Motor neuron (in vitro differentiated cells): ENCODE measurements around the gene SUMF2. TPM values are rescaled to one million over a fixed set of nuclear protein-coding genes. Genes with fewer than 3 reads are reported as not detected.
"Not testable (repeated sequence)": the region's sequence is repeated elsewhere in the genome, so short reads cannot be mapped to it uniquely, and the experiment has no call there.

Source experiments
- ATAC-seq, 8 experiments: fragments of 200-7000 bp; cut with Tn5 transposase; replicated peaks in 6 of 8; 2 replicates each; pipeline ENCODE4 v1.8.0; 2021; ENCODE audit warnings: mild to moderate bottlenecking in 8 of 8, moderate library complexity in 8 of 8
- H3K27ac ChIP-seq, 2 donors: fragments of 250-450 bp; sonication (Bioruptor Pico); 2 replicates each; pipeline ENCODE4 v1.9.0; 2021; ENCODE audit warnings: antibody characterized with exemption in 2 of 2, mild to moderate bottlenecking in 2 of 2, moderate library complexity in 1 of 2
- H3K4me1 ChIP-seq, 2 donors: fragments of 250-450 bp; sonication (Bioruptor Pico); replicated peaks in 1 of 2; 2 replicates each; pipeline ENCODE4 v1.6.1; 2021; ENCODE audit warnings: antibody characterized with exemption in 2 of 2, mild to moderate bottlenecking in 2 of 2, moderate library complexity in 1 of 2
- H3K4me3 ChIP-seq, 5 donors: fragments of 250-450 bp; sonication (Bioruptor Pico); 2 replicates each; pipeline ENCODE4 v1.9.0; 2021; ENCODE audit warnings: antibody characterized with exemption in 5 of 5, mild to moderate bottlenecking in 5 of 5, moderate library complexity in 4 of 5
- WGBS, 10 experiments: fragments of 450-650 bp; shearing (Covaris generic); methylation state at CpG; one replicate each; pipeline ENCODE4 v1.0.0; 2022; 5-methylcytosine and 5-hydroxymethylcytosine counted together
- in situ Hi-C, 9 experiments: fragments of 400-800 bp; cut with MboI; loops; one replicate each; pipeline ENCODE4 v1.15.0; 2021; ENCODE audit warnings: low sequenced_read_pairs in 9 of 9, low pct_unique_long_range_greater_than_20kb in 2 of 9; ENCODE audit not compliant: unreplicated experiment in 9 of 9
- total RNA-seq, 8 experiments: library from RNA; unstranded; fragments of 300-600 nt; gene quantifications; 2 replicates each; pipeline versions ENCODE4 v1.2.3 to v1.2.4, GENCODE V29; 2022

The SUMF2 gene
- 100 to 1,000 TPM in 3 of 8 experiments, 10 to 100 TPM in 5; 51.6 to 164 (median 92.3) TPM for total RNA-seq

DNA sequence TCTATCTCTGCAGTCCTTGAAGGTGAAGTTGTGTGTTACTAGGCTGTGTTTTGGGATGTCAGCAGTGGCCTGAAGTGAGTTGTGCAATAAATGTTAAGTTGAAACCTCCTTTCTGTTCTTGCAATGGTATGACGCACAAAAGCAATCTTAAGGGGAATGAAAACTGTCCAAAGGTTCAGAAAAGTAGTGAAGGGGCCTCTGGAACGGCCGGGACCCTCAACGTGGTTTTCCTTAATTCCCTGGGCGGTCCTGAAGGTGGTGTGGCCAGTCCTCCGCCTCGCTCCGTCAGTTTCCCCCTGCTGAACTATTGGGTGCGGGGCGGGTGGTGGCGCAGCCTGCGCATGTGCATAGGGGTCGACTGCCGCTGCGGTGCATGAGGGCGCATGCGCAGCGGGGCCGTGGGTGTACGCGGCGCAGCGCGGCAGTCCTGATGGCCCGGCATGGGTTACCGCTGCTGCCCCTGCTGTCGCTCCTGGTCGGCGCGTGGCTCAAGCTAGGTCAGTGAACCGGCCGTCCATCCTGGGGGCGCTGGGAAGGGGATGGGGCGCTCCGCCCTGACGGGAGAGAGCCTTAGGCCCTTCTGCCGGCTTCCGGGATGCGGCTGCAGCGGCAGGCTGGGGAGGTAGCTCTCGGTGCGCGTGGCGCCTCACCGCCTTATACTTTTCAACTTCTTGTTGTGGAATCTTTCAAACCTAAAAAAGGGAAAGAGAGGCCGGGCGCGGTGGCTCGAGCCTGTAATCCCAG is at the start of gene SUMF2:
Gene SUMF2, plus strand, starts transcription at position 405 of the 744 bp plus-strand sequence. Its CDS starts 26 bp downstream, at position 431.
- Histone ChIP-seq H3K4me1 (peaks cover 3 to 5% of the 10 kb centered on the region in 2 donors), H3K4me3 (peak within 1 kb of the TSS; percentile 59 to 94 (median 62)), H3K27ac (peak within 1 kb of the TSS; percentile 70 to 83)
- peak; percentile 85 to 97 (median 96) for ATAC-seq
- WGBS, 10 experiments, result 0 to 20% (median 4%) methylated on average over 2 to 24 of the region's 49 CpGs
- in situ Hi-C loops, result loop anchor here in 1 of 9 experiments (25.0 kb wide), 1 partner anchor 427 kb away; no protein-coding TSS in a partner anchor

DNA sequence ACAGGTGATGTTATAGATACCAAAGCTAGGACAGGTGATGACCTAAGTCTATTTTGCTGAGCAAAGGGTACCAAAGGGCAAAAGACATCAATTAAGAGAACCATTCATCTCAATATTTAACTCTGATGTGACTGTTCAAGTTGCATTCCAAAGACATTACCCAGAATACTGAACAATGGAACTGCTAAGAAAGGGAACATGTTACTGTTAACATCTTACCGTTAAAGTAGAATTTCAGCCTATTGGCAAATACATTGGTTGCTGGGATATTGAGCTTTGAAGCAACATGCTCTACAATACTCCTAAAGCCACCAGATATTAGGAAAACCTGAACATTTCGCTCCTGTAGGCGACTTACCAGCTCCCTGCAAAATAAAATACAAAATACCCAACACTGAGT is 47.1 kb upstream of the SUMF2 start:
- H3K27ac ChIP-seq, in situ Hi-C loops: not testable (repeated sequence)
- ATAC-seq, result peak in 1 of 8 experiments; percentile 72

DNA sequence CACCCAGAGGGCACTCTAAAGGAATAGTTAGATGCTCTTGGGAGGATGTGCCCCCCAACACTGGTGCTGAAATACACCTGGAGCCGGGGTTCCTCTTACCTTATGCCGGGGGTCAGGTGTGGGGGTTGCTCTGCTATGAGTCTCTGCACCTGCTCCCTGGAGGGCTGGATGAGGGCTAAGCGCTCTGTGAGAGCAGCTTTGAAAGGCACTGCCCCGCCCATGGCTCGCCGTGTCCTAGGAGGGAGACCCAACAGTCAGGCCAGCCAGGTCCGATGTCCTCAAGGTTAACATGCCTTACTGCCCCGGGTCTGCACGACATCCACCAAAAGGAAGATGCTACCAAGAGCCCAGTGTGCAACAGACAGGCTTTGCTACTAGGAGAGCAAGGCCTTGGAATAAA is 44.6 kb upstream of the SUMF2 start:
- no peak overlapping the region for H3K27ac ChIP-seq
- ATAC-seq, result no peak
- no peaks in the 10 kb centered on the region for H3K4me1 ChIP-seq
- 67 to 100% (median 93%) methylated on average over 1 to 9 of the region's 9 CpGs; no CpG with 5 or more reads in 3 of the 10 experiments for WGBS, 10 experiments
- in situ Hi-C loops, result no loop called here
- no peak overlapping the region for H3K4me3 ChIP-seq

More for the DNA sequence above, 47.1 kb upstream of the SUMF2 start:
- WGBS, 10 experiments, result 67 to 100% (median 100%) methylated on average over 1 to 3 of the region's 3 CpGs; no CpG with 5 or more reads in 4 of the 10 experiments
- H3K4me1 ChIP-seq, H3K4me3 ChIP-seq: not testable (repeated sequence)

DNA sequence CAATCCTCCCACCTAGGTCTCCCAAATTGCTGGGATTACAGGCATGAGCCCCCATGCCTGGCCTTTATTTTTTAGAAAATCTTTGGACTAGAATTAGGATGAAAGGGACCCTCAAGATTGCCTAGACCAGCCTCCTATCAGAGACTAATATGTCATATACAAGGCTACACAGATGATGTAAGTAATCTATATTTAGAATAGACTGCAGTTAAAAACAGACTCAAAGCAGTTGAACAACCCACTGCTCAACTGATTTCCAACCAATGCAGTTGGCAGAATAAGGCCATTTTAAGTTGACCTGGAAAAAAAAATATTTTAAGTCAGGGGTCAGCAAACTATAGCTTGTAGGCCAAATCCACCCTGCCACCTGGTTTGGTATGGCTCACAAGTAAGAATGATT is 40.6 kb upstream of the SUMF2 start:
- ATAC-seq, result no peak
- no peaks in the 10 kb centered on the region for H3K4me1 ChIP-seq
- no peak overlapping the region for H3K27ac ChIP-seq
- in situ Hi-C loops, result no loop called here
- H3K4me3 ChIP-seq, result no peak overlapping the region

DNA sequence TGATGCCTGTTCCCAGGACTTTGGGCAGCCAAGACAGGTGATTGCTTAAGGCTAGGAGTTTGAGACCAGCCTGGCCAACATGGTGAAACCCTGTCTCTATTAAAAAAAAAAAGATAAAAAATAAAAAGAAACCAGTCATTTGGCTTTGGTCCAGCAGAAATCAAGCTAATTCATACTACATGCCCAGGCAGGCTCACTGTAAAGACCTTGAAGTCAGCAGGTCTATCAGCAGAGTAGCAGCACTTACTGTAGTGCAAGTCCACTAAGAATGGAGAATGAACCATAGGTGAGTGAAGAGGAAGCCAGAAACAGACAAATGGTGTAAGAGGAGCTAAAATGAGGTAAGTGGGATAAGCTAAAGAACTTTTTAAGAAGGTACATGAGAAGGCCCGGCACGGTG is 37.5 kb upstream of the SUMF2 start:
- 80 to 88% (median 82%) methylated on average over 2 of the region's 2 CpGs; no CpG with 5 or more reads in 6 of the 10 experiments for WGBS, 10 experiments
- no peak for ATAC-seq
- no peak overlapping the region for H3K4me3 ChIP-seq
- no peak overlapping the region for H3K27ac ChIP-seq
- no peaks in the 10 kb centered on the region for H3K4me1 ChIP-seq
- in situ Hi-C loops, result no loop called here

DNA sequence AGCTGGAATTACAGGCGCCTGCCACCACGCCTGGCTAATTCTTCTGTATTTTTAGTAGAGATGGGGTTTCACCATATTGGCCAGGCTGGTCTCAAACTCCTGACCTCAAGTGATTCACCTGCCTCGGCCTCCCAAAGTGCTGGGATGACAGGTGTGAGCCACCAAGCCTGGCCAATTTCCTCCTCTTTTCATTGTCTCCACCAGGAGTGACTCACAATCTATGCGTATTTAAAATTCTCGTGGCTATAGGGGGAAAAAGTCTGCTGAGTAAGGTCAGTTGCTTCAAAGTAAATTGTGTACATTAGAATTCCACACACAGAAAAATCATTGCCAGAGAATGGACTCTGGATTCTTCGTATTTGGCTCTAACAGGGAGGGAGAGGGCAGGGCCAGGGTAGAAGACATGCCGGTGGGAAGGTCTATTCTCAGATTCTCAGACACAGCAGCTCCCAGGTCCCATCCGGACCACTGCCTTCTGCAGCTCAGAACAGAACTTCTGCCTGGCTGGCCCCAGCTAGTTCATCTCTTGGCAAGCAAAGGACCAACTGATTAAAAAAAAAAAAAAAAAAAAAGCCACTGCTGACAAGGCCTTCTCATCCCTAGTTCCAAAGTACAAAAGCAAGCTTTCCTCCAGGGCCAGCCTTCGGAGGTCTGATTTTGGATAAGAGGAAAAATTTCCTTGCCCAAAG is 35.0 kb upstream of the SUMF2 start:
- no peak overlapping the region for H3K4me3 ChIP-seq
- WGBS, 10 experiments, result 61 to 100% (median 93%) methylated on average over 2 to 6 of the region's 9 CpGs; no CpG with 5 or more reads in 2 of the 10 experiments
- in situ Hi-C loops, result no loop called here
- H3K4me1 ChIP-seq, result peaks cover 0 to 6% of the 10 kb centered on the region in 2 donors
- ATAC-seq, result no peak
- no peak overlapping the region for H3K27ac ChIP-seq

DNA sequence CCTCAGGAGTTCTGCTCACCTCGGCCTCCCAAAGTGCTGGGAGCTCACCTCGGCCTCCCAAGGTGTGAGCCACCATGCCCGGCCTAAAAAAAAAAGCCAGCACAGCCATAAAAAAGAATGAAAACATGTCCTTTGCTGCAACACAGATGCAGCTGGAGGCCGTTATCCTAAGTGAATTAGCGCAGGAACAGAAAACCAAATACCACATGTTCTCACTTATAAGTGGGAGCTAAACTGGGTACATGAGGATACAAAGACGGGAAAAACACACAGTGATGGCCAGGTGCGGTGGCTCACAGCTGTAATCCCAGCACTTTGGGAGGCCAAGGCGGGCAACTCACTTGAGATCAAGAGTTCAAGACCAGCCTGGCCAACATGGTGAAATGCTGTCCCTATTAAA is 33.7 kb upstream of the SUMF2 start:
- ATAC-seq, result no peak
- WGBS, 10 experiments, result 73 to 100% (median 99%) methylated on average over 1 to 7 of the region's 8 CpGs; no CpG with 5 or more reads in 2 of the 10 experiments
- in situ Hi-C loops, result no loop called here
- peaks cover 0 to 6% of the 10 kb centered on the region in 2 donors for H3K4me1 ChIP-seq
- no peak overlapping the region for H3K27ac ChIP-seq
- no peak overlapping the region for H3K4me3 ChIP-seq

DNA sequence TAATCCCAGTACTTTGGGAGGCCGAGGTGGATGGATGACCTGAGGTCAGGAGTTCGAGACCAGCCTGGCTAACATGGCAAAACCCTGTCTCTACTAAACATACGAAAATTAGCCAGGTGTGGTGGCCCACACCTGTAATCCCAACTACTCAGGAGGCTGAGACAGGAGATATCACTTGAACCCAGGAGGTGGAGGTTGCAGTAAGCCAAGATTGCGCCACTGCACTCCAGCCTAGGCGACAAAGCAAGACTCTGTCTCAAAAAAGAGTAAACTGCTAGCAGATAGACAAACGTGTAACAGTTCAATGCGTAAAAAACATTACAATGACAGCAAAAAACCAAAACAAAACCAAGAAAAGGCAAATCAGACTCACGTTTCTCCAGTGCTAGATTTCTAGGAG is 32.5 kb upstream of the SUMF2 start:
- in situ Hi-C loops, ATAC-seq, H3K4me1 ChIP-seq, H3K27ac ChIP-seq, H3K4me3 ChIP-seq: not testable (repeated sequence)
- WGBS, 10 experiments, result 50 to 100% (median 79%) methylated on average over 1 to 8 of the region's 8 CpGs

DNA sequence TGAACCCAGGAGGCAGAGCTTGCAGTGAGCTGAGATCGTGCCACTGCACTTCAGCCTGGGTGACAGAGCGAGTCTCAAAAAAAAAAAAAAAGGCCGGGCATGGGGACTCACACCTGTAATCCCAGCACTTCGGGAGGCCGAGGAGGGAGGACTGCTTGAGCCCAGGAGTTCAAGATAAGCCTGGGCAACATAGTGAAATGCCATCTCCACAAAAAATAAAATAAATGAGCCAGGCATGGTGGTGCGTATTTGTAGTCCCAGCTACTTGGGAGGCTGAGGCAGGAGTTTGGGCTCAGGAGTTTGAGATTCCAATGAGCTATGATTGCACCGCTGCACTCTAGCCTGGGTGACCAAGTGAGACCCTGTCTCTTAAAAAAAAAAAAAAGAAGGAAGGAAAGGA is 31.5 kb upstream of the SUMF2 start:
- 79 to 100% (median 100%) methylated on average over 1 to 6 of the region's 7 CpGs; no CpG with 5 or more reads in 2 of the 10 experiments for WGBS, 10 experiments
- peak overlapping the region in 1 of 5 donors; percentile 55 for H3K4me3 ChIP-seq
- ATAC-seq, H3K27ac ChIP-seq, in situ Hi-C loops, H3K4me1 ChIP-seq: not testable (repeated sequence)

DNA sequence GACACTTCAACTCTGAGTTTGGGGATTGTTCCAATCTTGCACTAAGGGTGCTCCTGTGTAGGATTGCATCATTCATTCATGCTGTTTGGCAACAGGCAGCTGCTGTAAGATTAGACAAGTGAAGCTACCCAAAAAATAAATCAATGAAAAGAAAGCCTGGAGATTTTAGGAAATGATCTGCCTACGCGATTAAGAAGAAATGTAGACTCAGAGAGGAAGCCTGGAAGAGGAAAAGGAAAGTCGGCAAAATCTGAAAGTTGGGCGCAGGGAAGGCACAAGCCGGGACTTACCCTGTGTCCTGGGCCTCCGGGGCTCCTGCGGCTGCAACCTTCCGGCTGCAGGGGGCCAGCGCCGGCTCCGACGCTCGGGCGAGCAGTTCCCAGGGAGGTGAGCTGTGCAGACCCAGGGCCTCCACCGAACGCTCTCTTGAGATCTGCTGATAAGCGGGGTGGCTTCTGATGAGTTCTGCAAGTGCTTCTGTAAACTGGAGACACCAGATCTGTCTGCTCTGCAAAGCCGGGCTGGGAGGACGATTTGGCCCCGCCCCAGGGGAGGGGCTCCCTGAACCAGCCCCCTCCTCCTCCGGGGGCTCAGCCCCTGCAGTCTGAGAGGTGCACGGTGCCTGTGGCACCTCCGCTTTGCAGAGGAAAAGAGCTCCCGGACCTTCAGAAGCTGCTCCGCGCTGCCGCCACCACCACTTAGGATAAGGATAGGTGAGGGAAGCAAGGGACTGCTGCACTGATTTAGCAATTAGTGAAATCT is 30.2 kb upstream of the SUMF2 start:
- peak overlapping the region; percentile 35 to 63 (median 47) for H3K4me3 ChIP-seq
- in situ Hi-C loops, result no loop called here
- peaks cover 0 to 6% of the 10 kb centered on the region in 2 donors for H3K4me1 ChIP-seq
- ATAC-seq, result peak; percentile 93 to 98 (median 96)
- 0 to 20% (median 5%) methylated on average over 1 to 11 of the region's 27 CpGs; no CpG with 5 or more reads in 2 of the 10 experiments for whole genome bisulfite sequencing, 10 experiments
- peak overlapping the region in 1 of 2 donors; percentile 63 for H3K27ac ChIP-seq

DNA sequence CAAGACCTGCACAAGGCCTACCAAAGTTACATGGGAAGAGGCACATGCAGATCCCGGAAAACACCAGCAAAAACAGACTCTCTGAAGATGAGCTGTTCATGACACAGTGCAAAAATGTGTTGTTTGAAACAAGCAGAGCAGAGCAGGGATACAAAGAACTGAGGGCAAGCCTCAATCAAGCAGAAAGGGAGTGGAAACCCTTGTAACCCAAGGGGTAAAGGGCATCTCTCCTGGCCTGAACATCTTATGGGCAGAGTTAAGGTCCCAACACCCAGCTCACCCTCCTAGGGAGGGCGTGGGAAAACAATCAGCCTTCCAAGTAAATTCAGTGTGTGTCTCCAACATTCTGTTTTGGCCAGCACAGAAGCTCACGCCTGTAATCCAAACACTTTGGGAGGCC is 23.4 kb upstream of the SUMF2 start:
- ATAC-seq, result no peak
- in situ Hi-C loops, result no loop called here
- WGBS, 10 experiments, result 70 to 100% (median 100%) methylated on average over 1 to 2 of the region's 3 CpGs; no CpG with 5 or more reads in 2 of the 10 experiments

DNA sequence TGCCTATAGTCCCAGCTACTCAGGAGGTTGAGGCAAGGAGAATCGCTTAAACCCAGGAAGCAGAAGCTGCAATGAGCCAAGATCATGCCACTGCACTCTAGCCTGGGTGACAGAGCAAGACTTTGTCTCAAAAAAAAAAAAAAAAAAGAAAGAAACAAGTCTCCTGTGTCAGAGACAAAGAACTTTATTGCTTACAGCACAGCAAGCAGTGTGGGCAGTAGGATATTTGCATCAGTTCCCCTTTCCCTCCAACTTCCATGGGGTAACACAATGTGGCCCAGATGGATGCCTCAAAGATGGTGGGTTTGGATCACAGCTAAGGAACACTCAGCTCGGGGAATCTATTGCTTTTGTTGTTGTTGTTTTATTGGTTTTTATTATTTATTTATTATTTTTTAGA is 18.3 kb upstream of the SUMF2 start:
- H3K27ac ChIP-seq, ATAC-seq, in situ Hi-C loops, H3K4me3 ChIP-seq, H3K4me1 ChIP-seq: not testable (repeated sequence)
- 80 to 100% (median 100%) methylated on average over 1 to 2 of the region's 2 CpGs; no CpG with 5 or more reads in 3 of the 10 experiments for WGBS, 10 experiments

More for the DNA sequence above, 23.4 kb upstream of the SUMF2 start:
- Histone ChIP-seq H3K27ac (no peak overlapping the region), H3K4me1 (no peaks in the 10 kb centered on the region), H3K4me3 (no peak overlapping the region)
